ENCODE data around the gene AMER2. TPM values are rescaled to one million over a fixed set of nuclear protein-coding genes. Genes with fewer than 3 reads are reported as not detected.

The AMER2 gene
- total RNA-seq, 2 donors from 2014 or later = not detected

- H3K27ac ChIP-seq = no peak overlapping the region
- peaks cover 0 to 12% of the 10 kb centered on the region in 2 donors for H3K9me3 ChIP-seq
- H3K4me3 ChIP-seq = no peak overlapping the region
- no peaks in the 10 kb centered on the region for H3K36me3 ChIP-seq
- H3K4me1 ChIP-seq = no peaks in the 10 kb centered on the region
- TF ChIP-seq CTCF (IDR thresholded peaks at IDR 0.05) = no peak
- DNase-seq (ENCODE audit: low spot score) = no peak
- H3K27me3 ChIP-seq = no peaks in the 10 kb centered on the region
Measured at GRCh38 chr13:25180775-25181537, 8.9 kb upstream of the AMER2 start.

GRCh38 chr13:25179832-25180774 lies 8.0 kb upstream of the AMER2 start:
- Histone ChIP-seq H3K27me3 (no peaks in the 10 kb centered on the region), H3K9me3 (peaks cover 0 to 12% of the 10 kb centered on the region in 2 donors), H3K36me3 (no peaks in the 10 kb centered on the region), H3K27ac (no peak overlapping the region), H3K4me3 (no peak overlapping the region), H3K4me1 (no peaks in the 10 kb centered on the region)
- no peak for DNase-seq (ENCODE audit: low spot score)
- TF ChIP-seq CTCF (IDR thresholded peaks at IDR 0.05) = no peak

GRCh38 chr13:25179011-25179410 lies 6.9 kb upstream of the AMER2 start:
- peaks cover 0 to 12% of the 10 kb centered on the region in 2 donors for H3K9me3 ChIP-seq
- H3K4me1 ChIP-seq = no peaks in the 10 kb centered on the region
- no peak overlapping the region for H3K4me3 ChIP-seq
- no peaks in the 10 kb centered on the region for H3K36me3 ChIP-seq
- no peak for DNase-seq (ENCODE audit: low spot score)
- no peaks in the 10 kb centered on the region for H3K27me3 ChIP-seq
- TF ChIP-seq CTCF (IDR thresholded peaks at IDR 0.05) = no peak
- H3K27ac ChIP-seq = no peak overlapping the region

GRCh38 chr13:25178070-25178469 lies 6.0 kb upstream of the AMER2 start:
- no peak overlapping the region for H3K27ac ChIP-seq
- DNase-seq (ENCODE audit: low spot score) = no peak
- H3K4me3 ChIP-seq = no peak overlapping the region

GRCh38 chr13:25177636-25178035 lies 5.5 kb upstream of the AMER2 start:
- TF ChIP-seq CTCF (IDR thresholded peaks at IDR 0.05) = no peak
- H3K4me1 ChIP-seq = no peaks in the 10 kb centered on the region
- H3K27ac ChIP-seq = no peak overlapping the region
- peaks cover 0 to 12% of the 10 kb centered on the region in 2 donors for H3K9me3 ChIP-seq
- DNase-seq (ENCODE audit: low spot score) = no peak
- H3K4me3 ChIP-seq = no peak overlapping the region
- H3K27me3 ChIP-seq = no peaks in the 10 kb centered on the region
- no peaks in the 10 kb centered on the region for H3K36me3 ChIP-seq

More at GRCh38 chr13:25178070-25178469, 6.0 kb upstream of the AMER2 start:
- no peaks in the 10 kb centered on the region for H3K36me3 ChIP-seq
- no peak for TF ChIP-seq CTCF (IDR thresholded peaks at IDR 0.05)
- no peaks in the 10 kb centered on the region for H3K27me3 ChIP-seq
- peaks cover 0 to 12% of the 10 kb centered on the region in 2 donors for H3K9me3 ChIP-seq
- H3K4me1 ChIP-seq = no peaks in the 10 kb centered on the region

Measured in right atrium auricular region (tissue), 2 donors.